HepG2 (cell line): ENCODE measurements around the gene PRPSAP2. TPM values are rescaled to one million over a fixed set of nuclear protein-coding genes. Genes with fewer than 3 reads are reported as not detected.
A peak's percentile ranks its signal among the peaks of the same experiment; 100 is the strongest.

Experiments
- BORCS8-MEF2B ChIP-seq: sonication (generic); formaldehyde crosslinking; IDR thresholded peaks from 2 replicates; pipeline ENCODE4 v1.8.0; 2022; ENCODE audit warnings: mild to moderate bottlenecking, missing genetic modification reagents
- NKX3-1 ChIP-seq: sonication (generic); formaldehyde crosslinking; IDR thresholded peaks from 2 replicates; pipeline ENCODE4 v1.5.0; 2020; ENCODE audit warnings: missing genetic modification reagents
- SAFB2 ChIP-seq: sonication (generic); formaldehyde crosslinking; IDR thresholded peaks from 2 replicates; pipeline ENCODE4 v1.5.1; 2020; ENCODE audit warnings: missing genetic modification reagents, low read depth, mild to moderate bottlenecking, borderline replicate concordance
- SNAPC2 ChIP-seq: sonication (generic); formaldehyde crosslinking; IDR thresholded peaks from 2 replicates; pipeline ENCODE4 v1.8.1; 2022; ENCODE audit warnings: mild to moderate bottlenecking, missing genetic modification reagents
- STAG1 ChIP-seq: sonication (generic); formaldehyde crosslinking; IDR thresholded peaks from 2 replicates; pipeline ENCODE4 v1.4.0; 2020; ENCODE audit warnings: missing genetic modification reagents
- ZBTB38 ChIP-seq: sonication (generic); formaldehyde crosslinking; IDR thresholded peaks from 2 replicates; pipeline ENCODE4 v1.5.1; 2020; ENCODE audit warnings: mild to moderate bottlenecking, missing genetic modification reagents
- ZKSCAN8 ChIP-seq: IDR thresholded peaks from 2 replicates; pipeline ENCODE4 v1.6.1; 2016; ENCODE audit warnings: borderline replicate concordance, missing genetic modification reagents, missing compliant biosample characterization
- ZNF124 ChIP-seq: sonication (generic); formaldehyde crosslinking; IDR thresholded peaks from 2 replicates; pipeline ENCODE4 v1.4.0; 2020; ENCODE audit warnings: missing genetic modification reagents
- ZNF337 ChIP-seq: sonication (generic); formaldehyde crosslinking; IDR thresholded peaks from 2 replicates; pipeline ENCODE4 v1.5.1; 2020; ENCODE audit warnings: missing genetic modification reagents, low read depth, mild to moderate bottlenecking, borderline replicate concordance
- ZNF589 ChIP-seq: sonication (generic); formaldehyde crosslinking; conservative IDR thresholded peaks from 2 replicates; pipeline ENCODE4 v1.8.0; 2022; ENCODE audit warnings: mild to moderate bottlenecking, moderate library complexity, missing genetic modification reagents
- ZNF644 ChIP-seq: IDR thresholded peaks from 2 replicates; pipeline ENCODE4 v1.6.1; 2016; ENCODE audit warnings: low read depth
- ZNF713 ChIP-seq: sonication (generic); formaldehyde crosslinking; IDR thresholded peaks from 2 replicates; pipeline ENCODE4 v1.4.0; 2020; ENCODE audit warnings: mild to moderate bottlenecking, missing genetic modification reagents
- ZNF768 ChIP-seq: sonication (generic); formaldehyde crosslinking; IDR thresholded peaks from 2 replicates; pipeline ENCODE4 v1.4.0; 2020; ENCODE audit warnings: missing genetic modification reagents
- ZNF773 ChIP-seq: sonication (generic); formaldehyde crosslinking; IDR thresholded peaks from 2 replicates; pipeline ENCODE4 v1.4.0; 2020; ENCODE audit warnings: missing genetic modification reagents, borderline replicate concordance
- ZSCAN30 ChIP-seq: sonication (generic); formaldehyde crosslinking; IDR thresholded peaks from 2 replicates; pipeline ENCODE4 v1.5.0; 2020; ENCODE audit warnings: mild to moderate bottlenecking, missing genetic modification reagents
- polyA plus RNA-seq, 8 experiments: library from polyadenylated mRNA; depleted of rRNA in 3 of 8; stranded (reverse) in 7 of 8; unstranded in 1 of 8; fragments of >200 nt; fragmentation: Illumina TruSeq in 4 of 8; extraction: Trizol in 4 of 8; gene quantifications; 2 replicates each; pipeline versions ENCODE4 v1.2.1 to v1.2.3, GENCODE V29; 2011 to 2016; ENCODE audit warnings: low read depth in 4 of 8, missing spikeins in 1 of 8, mixed read lengths in 1 of 8; ENCODE audit not compliant: insufficient read depth in 1 of 8
- total RNA-seq, 5 experiments: library from RNA; depleted of rRNA; stranded (reverse); fragments of >200 nt; fragmentation: Illumina TruSeq; extraction: Trizol; gene quantifications; 2 replicates each; pipeline ENCODE4 v1.2.3, GENCODE V29; 2016; ENCODE audit warnings: low read depth in 1 of 5
- TF ChIP-seq, protein P1 (sequence below): sonication (generic); formaldehyde crosslinking; IDR thresholded peaks from 2 replicates; pipeline ENCODE4 v1.4.0; 2020; ENCODE audit warnings: missing genetic modification reagents
- TF ChIP-seq, protein P2 (sequence below): sonication (generic); formaldehyde crosslinking; IDR thresholded peaks from 2 replicates; pipeline ENCODE4 v1.5.0; 2020; ENCODE audit warnings: missing genetic modification reagents, mild to moderate bottlenecking, borderline replicate concordance
- TF ChIP-seq, protein P3 (sequence below): sonication (generic); formaldehyde crosslinking; IDR thresholded peaks from 2 replicates; pipeline ENCODE4 v1.5.1; 2020; ENCODE audit warnings: mild to moderate bottlenecking, missing genetic modification reagents, moderate library complexity
- TF ChIP-seq, protein P4 (sequence below): sonication (generic); formaldehyde crosslinking; IDR thresholded peaks from 2 replicates; pipeline ENCODE4 v1.9.0; 2021; ENCODE audit warnings: missing genetic modification reagents, borderline replicate concordance

PRPSAP2 gene
- total and polyA plus RNA-seq, 2 of the 13 experiments (the other 11 are each of a cell fraction or from before 2014, with no cell fraction given) = 34.0 to 58.9 TPM

DNA sequence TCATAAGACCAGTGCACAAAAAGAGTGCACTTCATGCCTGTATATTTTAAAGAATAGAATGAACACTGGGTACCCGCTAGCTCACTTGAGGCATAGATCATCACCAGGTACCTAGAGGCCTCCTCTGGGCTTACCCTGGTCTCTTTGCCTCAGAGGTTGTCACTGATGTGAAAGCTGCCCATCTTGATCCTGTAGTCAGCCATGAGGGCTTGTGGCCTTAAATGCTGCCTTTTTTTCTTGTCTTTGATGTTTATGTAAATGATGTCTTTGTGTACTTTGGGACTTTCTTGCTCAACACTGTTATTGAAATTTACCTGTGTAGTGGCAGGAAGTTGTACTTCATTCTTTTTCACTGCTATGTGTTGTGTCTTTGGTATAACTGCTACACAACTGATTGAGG is 67.3 kb downstream of the PRPSAP2 start (continued):
- TF ChIP-seq, protein P1, sequence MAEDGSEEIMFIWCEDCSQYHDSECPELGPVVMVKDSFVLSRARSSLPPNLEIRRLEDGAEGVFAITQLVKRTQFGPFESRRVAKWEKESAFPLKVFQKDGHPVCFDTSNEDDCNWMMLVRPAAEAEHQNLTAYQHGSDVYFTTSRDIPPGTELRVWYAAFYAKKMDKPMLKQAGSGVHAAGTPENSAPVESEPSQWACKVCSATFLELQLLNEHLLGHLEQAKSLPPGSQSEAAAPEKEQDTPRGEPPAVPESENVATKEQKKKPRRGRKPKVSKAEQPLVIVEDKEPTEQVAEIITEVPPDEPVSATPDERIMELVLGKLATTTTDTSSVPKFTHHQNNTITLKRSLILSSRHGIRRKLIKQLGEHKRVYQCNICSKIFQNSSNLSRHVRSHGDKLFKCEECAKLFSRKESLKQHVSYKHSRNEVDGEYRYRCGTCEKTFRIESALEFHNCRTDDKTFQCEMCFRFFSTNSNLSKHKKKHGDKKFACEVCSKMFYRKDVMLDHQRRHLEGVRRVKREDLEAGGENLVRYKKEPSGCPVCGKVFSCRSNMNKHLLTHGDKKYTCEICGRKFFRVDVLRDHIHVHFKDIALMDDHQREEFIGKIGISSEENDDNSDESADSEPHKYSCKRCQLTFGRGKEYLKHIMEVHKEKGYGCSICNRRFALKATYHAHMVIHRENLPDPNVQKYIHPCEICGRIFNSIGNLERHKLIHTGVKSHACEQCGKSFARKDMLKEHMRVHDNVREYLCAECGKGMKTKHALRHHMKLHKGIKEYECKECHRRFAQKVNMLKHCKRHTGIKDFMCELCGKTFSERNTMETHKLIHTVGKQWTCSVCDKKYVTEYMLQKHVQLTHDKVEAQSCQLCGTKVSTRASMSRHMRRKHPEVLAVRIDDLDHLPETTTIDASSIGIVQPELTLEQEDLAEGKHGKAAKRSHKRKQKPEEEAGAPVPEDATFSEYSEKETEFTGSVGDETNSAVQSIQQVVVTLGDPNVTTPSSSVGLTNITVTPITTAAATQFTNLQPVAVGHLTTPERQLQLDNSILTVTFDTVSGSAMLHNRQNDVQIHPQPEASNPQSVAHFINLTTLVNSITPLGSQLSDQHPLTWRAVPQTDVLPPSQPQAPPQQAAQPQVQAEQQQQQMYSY (CRISPR knock-in tag) = no peak
- TF ChIP-seq NKX3-1 (CRISPR knock-in tag) (no peak), ZNF337 (CRISPR knock-in tag) (no peak), ZNF644 (CRISPR knock-in tag) (0 out of 2 replicates have a peak, but pooled peaks have one; percentile 36), SNAPC2 (CRISPR knock-in tag) (no peak), ZBTB38 (CRISPR knock-in tag) (no peak), ZNF124 (CRISPR knock-in tag) (no peak), ZNF768 (CRISPR knock-in tag) (no peak), SAFB2 (CRISPR knock-in tag) (no peak), ZSCAN30 (CRISPR knock-in tag) (no peak), ZKSCAN8 (CRISPR knock-in tag) (0 out of 2 replicates have a peak, but pooled peaks have one; percentile 55), ZNF713 (CRISPR knock-in tag) (no peak), ZNF589 (CRISPR knock-in tag) (no peak), STAG1 (CRISPR knock-in tag) (no peak), ZNF773 (no peak), BORCS8-MEF2B (CRISPR knock-in tag) (no peak)
- TF ChIP-seq, protein P2, sequence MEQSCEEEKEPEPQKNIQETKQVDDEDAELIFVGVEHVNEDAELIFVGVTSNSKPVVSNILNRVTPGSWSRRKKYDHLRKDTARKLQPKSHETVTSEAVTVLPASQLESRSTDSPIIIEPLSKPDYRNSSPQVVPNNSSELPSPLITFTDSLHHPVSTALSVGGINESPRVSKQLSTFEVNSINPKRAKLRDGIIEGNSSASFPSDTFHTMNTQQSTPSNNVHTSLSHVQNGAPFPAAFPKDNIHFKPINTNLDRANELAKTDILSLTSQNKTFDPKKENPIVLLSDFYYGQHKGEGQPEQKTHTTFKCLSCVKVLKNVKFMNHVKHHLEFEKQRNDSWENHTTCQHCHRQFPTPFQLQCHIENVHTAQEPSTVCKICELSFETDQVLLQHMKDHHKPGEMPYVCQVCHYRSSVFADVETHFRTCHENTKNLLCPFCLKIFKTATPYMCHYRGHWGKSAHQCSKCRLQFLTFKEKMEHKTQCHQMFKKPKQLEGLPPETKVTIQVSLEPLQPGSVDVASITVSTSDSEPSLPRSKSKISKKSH (CRISPR knock-in tag) = no peak
- TF ChIP-seq, protein P3, sequence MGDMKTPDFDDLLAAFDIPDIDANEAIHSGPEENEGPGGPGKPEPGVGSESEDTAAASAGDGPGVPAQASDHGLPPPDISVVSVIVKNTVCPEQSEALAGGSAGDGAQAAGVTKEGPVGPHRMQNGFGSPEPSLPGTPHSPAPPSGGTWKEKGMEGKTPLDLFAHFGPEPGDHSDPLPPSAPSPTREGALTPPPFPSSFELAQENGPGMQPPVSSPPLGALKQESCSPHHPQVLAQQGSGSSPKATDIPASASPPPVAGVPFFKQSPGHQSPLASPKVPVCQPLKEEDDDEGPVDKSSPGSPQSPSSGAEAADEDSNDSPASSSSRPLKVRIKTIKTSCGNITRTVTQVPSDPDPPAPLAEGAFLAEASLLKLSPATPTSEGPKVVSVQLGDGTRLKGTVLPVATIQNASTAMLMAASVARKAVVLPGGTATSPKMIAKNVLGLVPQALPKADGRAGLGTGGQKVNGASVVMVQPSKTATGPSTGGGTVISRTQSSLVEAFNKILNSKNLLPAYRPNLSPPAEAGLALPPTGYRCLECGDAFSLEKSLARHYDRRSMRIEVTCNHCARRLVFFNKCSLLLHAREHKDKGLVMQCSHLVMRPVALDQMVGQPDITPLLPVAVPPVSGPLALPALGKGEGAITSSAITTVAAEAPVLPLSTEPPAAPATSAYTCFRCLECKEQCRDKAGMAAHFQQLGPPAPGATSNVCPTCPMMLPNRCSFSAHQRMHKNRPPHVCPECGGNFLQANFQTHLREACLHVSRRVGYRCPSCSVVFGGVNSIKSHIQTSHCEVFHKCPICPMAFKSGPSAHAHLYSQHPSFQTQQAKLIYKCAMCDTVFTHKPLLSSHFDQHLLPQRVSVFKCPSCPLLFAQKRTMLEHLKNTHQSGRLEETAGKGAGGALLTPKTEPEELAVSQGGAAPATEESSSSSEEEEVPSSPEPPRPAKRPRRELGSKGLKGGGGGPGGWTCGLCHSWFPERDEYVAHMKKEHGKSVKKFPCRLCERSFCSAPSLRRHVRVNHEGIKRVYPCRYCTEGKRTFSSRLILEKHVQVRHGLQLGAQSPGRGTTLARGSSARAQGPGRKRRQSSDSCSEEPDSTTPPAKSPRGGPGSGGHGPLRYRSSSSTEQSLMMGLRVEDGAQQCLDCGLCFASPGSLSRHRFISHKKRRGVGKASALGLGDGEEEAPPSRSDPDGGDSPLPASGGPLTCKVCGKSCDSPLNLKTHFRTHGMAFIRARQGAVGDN (CRISPR knock-in tag) = no peak
- TF ChIP-seq, protein P4, sequence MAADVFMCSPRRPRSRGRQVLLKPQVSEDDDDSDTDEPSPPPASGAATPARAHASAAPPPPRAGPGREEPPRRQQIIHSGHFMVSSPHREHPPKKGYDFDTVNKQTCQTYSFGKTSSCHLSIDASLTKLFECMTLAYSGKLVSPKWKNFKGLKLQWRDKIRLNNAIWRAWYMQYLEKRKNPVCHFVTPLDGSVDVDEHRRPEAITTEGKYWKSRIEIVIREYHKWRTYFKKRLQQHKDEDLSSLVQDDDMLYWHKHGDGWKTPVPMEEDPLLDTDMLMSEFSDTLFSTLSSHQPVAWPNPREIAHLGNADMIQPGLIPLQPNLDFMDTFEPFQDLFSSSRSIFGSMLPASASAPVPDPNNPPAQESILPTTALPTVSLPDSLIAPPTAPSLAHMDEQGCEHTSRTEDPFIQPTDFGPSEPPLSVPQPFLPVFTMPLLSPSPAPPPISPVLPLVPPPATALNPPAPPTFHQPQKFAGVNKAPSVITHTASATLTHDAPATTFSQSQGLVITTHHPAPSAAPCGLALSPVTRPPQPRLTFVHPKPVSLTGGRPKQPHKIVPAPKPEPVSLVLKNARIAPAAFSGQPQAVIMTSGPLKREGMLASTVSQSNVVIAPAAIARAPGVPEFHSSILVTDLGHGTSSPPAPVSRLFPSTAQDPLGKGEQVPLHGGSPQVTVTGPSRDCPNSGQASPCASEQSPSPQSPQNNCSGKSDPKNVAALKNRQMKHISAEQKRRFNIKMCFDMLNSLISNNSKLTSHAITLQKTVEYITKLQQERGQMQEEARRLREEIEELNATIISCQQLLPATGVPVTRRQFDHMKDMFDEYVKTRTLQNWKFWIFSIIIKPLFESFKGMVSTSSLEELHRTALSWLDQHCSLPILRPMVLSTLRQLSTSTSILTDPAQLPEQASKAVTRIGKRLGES (CRISPR knock-in tag) = no peak
